Glomerular endothelial cell (primary cell): ENCODE data around the gene GREB1. TPM values are rescaled to one million over a fixed set of nuclear protein-coding genes. Genes with fewer than 3 reads are reported as not detected.

Experiments used
- DNase-seq: peaks from one replicate; pipeline ENCODE4 v3.0.0-alpha.2; 2011; ENCODE audit warnings: low read depth, low spot score; ENCODE audit errors: extremely low read depth
- total RNA-seq: library from RNA; depleted of rRNA; stranded (reverse); fragments of >200 nt; gene quantifications from 2 replicates; pipeline ENCODE4 v1.2.3, GENCODE V29; 2015

Gene GREB1
- total RNA-seq, 1 donor from 2014 or later: 0.64 TPM

GRCh38 chr2:11679016-11679415 lies 145.2 kb downstream of the GREB1 start:
- DNase-seq: no peak

GRCh38 chr2:11679486-11680181 lies 145.8 kb downstream of the GREB1 start:
- DNase-seq: no peak

GRCh38 chr2:11680182-11680900 lies 146.5 kb downstream of the GREB1 start:
- no peak for DNase-seq

- no peak for DNase-seq
Measured at GRCh38 chr2:11680901-11681721, 147.3 kb downstream of the GREB1 start.

- no peak for DNase-seq
Measured at GRCh38 chr2:11681722-11682589, 148.1 kb downstream of the GREB1 start.

- no peak for DNase-seq
Measured at GRCh38 chr2:11682590-11682915, 148.7 kb downstream of the GREB1 start.

GRCh38 chr2:11683476-11683875 lies 149.6 kb downstream of the GREB1 start:
- DNase-seq: no peak

GRCh38 chr2:11683966-11684365 lies 150.1 kb downstream of the GREB1 start:
- no peak for DNase-seq

- no peak for DNase-seq
Measured at GRCh38 chr2:11684894-11685460, 151.1 kb downstream of the GREB1 start.

GRCh38 chr2:11685906-11686470 lies 152.1 kb downstream of the GREB1 start:
- DNase-seq: no peak

- no peak for DNase-seq
Measured at GRCh38 chr2:11687736-11688135, 153.9 kb downstream of the GREB1 start.

GRCh38 chr2:11688222-11689069 lies 154.6 kb downstream of the GREB1 start:
- DNase-seq: no peak

- DNase-seq: no peak
Measured at GRCh38 chr2:11691076-11691660, 157.3 kb downstream of the GREB1 start.

Other genes starting within 250 kb of the GREB1 start
- gene ROCK2, start 189.4 kb upstream of the GREB1 start, total RNA-seq: 30.8 and 47.4 TPM in 2 replicates
- gene E2F6, start 67.9 kb upstream of the GREB1 start, total RNA-seq: 13.7 and 13.9 TPM in 2 replicates
- gene NTSR2, start 136.2 kb downstream of the GREB1 start, total RNA-seq: not detected in 2 replicates
- gene LPIN1, start 212.6 kb downstream of the GREB1 start, total RNA-seq: 45.5 and 207 TPM in 2 replicates